ENCODE results near the gene SLC35D1.

- TF ChIP-seq CTCF (IDR thresholded peaks at IDR 0.05) (no peak), EZH2 (IDR thresholded peaks at IDR 0.05; ENCODE audit: borderline replicate concordance, insufficient read depth, low read depth, low read length, poor library complexity, severe bottlenecking) (no peak)
These were observed 96.0 kb downstream of the SLC35D1 start for GRCh38 chr1:66957938-66958337.
